Measurements from ENCODE around the gene PLB1.
A peak's percentile ranks its signal among the peaks of the same experiment; 100 is the strongest.

The PLB1 gene

DNA sequence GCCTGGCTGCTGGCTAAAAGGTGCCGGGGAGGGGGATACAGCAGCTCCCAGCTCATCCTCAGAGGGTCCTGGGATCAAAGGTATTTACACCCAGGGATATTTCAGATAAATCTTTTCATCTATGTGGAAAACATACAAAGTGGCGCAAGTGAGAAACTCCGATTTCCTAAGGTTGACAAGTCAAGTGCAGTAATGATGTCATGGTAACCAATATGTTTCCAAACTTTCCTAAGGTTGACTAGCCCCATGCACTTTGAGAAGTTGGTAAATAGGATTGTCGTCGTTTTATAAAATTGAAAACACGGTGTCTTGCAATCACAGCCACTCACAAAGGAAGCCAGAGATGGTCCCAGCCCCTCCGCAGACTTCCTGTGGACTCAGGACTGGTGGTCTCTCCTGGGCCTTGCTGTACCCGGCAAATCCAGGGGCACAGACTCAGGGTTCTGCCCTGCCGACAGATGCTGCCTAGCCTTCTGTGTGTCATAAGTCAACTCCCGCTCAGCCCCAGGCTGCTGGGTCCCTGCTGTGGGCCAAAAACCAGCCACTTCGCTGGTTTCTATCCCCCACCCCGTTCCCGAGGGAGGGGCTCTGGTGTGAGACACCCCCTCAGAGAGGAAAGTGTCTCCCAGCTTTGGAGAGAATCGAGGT, 144.5 kb downstream of the PLB1 start:
- POLR2A ChIA-PET (ENCODE audit: low non-redundant PET): no interaction called here
- TF ChIP-seq, protein P1, sequence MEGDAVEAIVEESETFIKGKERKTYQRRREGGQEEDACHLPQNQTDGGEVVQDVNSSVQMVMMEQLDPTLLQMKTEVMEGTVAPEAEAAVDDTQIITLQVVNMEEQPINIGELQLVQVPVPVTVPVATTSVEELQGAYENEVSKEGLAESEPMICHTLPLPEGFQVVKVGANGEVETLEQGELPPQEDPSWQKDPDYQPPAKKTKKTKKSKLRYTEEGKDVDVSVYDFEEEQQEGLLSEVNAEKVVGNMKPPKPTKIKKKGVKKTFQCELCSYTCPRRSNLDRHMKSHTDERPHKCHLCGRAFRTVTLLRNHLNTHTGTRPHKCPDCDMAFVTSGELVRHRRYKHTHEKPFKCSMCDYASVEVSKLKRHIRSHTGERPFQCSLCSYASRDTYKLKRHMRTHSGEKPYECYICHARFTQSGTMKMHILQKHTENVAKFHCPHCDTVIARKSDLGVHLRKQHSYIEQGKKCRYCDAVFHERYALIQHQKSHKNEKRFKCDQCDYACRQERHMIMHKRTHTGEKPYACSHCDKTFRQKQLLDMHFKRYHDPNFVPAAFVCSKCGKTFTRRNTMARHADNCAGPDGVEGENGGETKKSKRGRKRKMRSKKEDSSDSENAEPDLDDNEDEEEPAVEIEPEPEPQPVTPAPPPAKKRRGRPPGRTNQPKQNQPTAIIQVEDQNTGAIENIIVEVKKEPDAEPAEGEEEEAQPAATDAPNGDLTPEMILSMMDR (conservative IDR thresholded peaks at IDR 0.05; ENCODE audit: low read depth): no peak
- H3K27ac ChIP-seq: peak overlapping the region; percentile 93
- DNase-seq (ENCODE audit: low spot score): no peak
- CTCF ChIA-PET: no interaction called here

DNA sequence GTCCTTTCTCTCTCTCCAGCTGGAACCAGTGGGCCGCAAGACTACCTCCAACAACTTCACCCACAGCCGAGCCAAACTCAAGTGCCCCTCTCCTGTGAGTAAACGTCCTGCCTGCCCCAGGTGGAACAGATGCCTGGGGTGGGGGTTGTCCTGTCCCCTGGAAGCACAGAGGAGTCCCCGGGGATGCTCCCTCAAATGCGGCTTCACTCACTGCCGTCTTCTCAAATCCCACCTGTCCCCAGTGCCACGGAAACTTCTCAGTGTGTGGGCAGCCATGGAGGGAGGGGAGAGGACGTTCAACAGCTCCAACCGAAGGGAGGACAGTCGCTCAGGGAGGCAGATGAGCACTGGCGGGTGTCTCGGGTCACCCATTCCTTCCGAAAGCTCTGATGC, 145.0 kb downstream of the PLB1 start:
- TF ChIP-seq, protein P1 (conservative IDR thresholded peaks at IDR 0.05; ENCODE audit: low read depth): no peak
- CTCF ChIA-PET: no interaction called here

DNA sequence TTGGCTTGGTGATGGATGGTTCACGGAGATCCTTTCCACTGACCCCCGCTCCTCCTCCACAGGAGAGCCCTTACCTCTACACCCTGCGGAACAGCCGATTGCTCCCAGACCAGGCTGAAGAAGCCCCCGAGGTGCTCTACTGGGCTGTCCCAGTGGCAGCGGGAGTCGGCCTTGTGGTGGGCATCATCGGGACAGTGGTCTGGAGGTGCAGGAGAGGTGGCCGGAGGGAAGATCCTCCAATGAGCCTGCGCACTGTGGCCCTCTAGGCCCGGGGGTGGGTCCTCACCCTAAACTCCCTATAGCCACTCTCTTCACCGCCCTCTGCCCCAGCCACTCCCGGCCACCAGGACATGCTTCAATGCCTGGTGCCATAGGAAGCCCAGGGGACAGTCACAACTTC, 146.9 kb downstream of the PLB1 start:
- DNase-seq (ENCODE audit: low spot score): no peak
- ChIA-PET CTCF (no interaction called here), POLR2A (ENCODE audit: low non-redundant PET) (no interaction called here)
- peak overlapping the region; percentile 93 for H3K27ac ChIP-seq
- TF ChIP-seq, protein P1 (conservative IDR thresholded peaks at IDR 0.05; ENCODE audit: low read depth): no peak

More for the DNA sequence above, 145.0 kb downstream of the PLB1 start:
- DNase-seq (ENCODE audit: low spot score): no peak
- H3K27ac ChIP-seq: peak overlapping the region; percentile 93
- POLR2A ChIA-PET (ENCODE audit: low non-redundant PET): no interaction called here

DNA sequence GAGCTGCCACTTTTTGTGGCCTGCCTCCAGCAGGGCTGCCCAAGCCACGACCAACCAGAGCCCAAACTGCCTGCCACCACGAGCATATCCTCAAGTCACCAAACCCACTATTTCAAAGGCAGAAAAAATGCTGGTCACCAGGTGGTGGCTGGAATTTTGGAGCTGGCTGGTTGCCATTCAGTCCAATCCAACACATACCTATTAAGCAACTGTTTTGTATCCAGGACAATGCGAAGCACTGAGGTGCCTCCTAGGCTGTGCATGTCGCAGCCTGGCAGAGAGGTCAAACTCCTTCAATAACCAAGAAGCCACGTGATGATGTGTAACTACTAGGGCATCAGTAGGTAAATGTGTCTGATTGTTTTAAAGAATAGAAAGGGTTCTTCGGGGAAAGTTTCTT, 147.5 kb downstream of the PLB1 start:
- ChIA-PET CTCF (interaction anchor here (0.7 kb wide), 1 partner anchor 751 kb away, joined by 4 read pairs; no protein-coding TSS in a partner anchor), POLR2A (ENCODE audit: low non-redundant PET) (no interaction called here)
- peak; percentile 54 for DNase-seq (ENCODE audit: low spot score)
- TF ChIP-seq, protein P1 (conservative IDR thresholded peaks at IDR 0.05; ENCODE audit: low read depth): no peak
- peak overlapping the region; percentile 93 for H3K27ac ChIP-seq

DNA sequence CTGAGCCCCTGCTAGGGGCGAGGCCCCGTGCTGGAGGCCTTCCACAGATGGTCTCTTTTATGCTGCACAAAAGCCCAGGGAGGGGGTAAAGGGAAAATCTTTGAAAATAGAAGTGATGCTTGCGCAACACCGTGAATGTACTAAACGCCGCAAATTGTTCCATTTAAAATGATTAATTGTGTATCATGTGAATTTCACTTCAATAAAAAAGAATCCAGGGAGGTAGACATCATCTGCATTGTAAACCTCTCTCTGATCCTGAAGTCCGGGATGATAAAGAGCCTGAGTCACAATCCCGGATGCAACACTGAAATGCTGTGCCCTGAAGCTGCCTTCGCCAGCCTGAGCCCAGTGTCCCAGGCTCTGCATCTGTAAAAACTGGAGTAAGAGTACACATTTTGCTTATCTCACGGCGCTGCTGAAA, 148.1 kb downstream of the PLB1 start:
- POLR2A ChIA-PET (ENCODE audit: low non-redundant PET): no interaction called here

DNA sequence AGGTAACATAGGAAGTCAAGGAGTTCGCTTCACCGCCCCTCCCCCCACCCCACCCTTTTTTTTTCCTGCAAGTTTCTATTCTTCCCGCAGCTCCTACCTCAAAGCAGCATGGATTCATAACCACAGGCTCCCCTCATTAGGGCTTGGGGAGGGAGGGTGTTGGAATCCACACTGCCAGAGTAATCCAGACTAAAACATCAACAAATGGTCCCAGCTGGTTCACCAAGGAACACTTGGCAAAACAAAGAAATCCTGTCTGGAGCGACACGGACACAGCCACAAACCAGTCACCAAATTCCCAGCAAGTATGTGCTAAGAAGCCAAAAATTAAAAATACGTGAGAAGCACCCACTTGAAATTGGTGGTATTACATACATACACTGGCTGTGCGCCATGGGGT, 148.9 kb downstream of the PLB1 start:
- TF ChIP-seq, protein P1 (conservative IDR thresholded peaks at IDR 0.05; ENCODE audit: low read depth): no peak
- ChIA-PET POLR2A (ENCODE audit: low non-redundant PET) (no interaction called here), CTCF (interaction anchor here (0.6 kb wide), 1 partner anchor 21 kb away, joined by 3 read pairs; no protein-coding TSS in a partner anchor)
- peak overlapping the region; percentile 93 for H3K27ac ChIP-seq
- DNase-seq (ENCODE audit: low spot score): no peak

More for the DNA sequence above, 148.1 kb downstream of the PLB1 start:
- peak; percentile 94 for DNase-seq (ENCODE audit: low spot score)
- H3K27ac ChIP-seq: peak overlapping the region; percentile 93
- TF ChIP-seq, protein P1 (conservative IDR thresholded peaks at IDR 0.05; ENCODE audit: low read depth): no peak
- CTCF ChIA-PET: interaction anchor here (0.7 kb wide), 1 partner anchor 751 kb away, joined by 4 read pairs; no protein-coding TSS in a partner anchor

Data from RWPE1 (cell line).